HG02763 (cell line): ENCODE measurements around the gene ACACB.
"Not testable (repeated sequence)": the region's sequence is repeated elsewhere in the genome, so short reads cannot be mapped to it uniquely, and the experiment has no call there.

Experiments
- ATAC-seq: cut with Tn5 transposase; IDR thresholded peaks from one replicate; pipeline ENCODE4 v1.9.1; 2021; ENCODE audit warnings: mild to moderate bottlenecking, moderate library complexity; ENCODE audit not compliant: unreplicated experiment

Gene ACACB

GRCh38 chr12:109170324-109170723 lies 53.9 kb downstream of the ACACB start:
- no peak for ATAC-seq

GRCh38 chr12:109172787-109173186 lies 56.4 kb downstream of the ACACB start:
- ATAC-seq = not testable (repeated sequence)

- no peak for ATAC-seq
Measured at GRCh38 chr12:109173443-109174240, 57.3 kb downstream of the ACACB start.

GRCh38 chr12:109174468-109174867 lies 58.1 kb downstream of the ACACB start:
- no peak for ATAC-seq

GRCh38 chr12:109178532-109178931 lies 62.1 kb downstream of the ACACB start:
- no peak for ATAC-seq

- no peak for ATAC-seq
Measured at GRCh38 chr12:109179927-109180326, 63.5 kb downstream of the ACACB start.

- ATAC-seq = no peak
Measured at GRCh38 chr12:109182041-109182839, 65.9 kb downstream of the ACACB start.

- no peak for ATAC-seq
Measured at GRCh38 chr12:109185441-109185840, 69.1 kb downstream of the ACACB start.

- no peak for ATAC-seq
Measured at GRCh38 chr12:109186993-109187653, 70.7 kb downstream of the ACACB start.

GRCh38 chr12:109188108-109188712 lies 71.8 kb downstream of the ACACB start:
- ATAC-seq = no peak

GRCh38 chr12:109189291-109189690 lies 72.9 kb downstream of the ACACB start:
- ATAC-seq = no peak

- no peak for ATAC-seq
Measured at GRCh38 chr12:109191621-109192250, 75.3 kb downstream of the ACACB start.

GRCh38 chr12:109192358-109192757 lies 76.0 kb downstream of the ACACB start:
- no peak for ATAC-seq

- ATAC-seq = no peak
Measured at GRCh38 chr12:109193896-109194295, 77.5 kb downstream of the ACACB start.

GRCh38 chr12:109196332-109196731 lies 79.9 kb downstream of the ACACB start:
- ATAC-seq = no peak

GRCh38 chr12:109197327-109197726 lies 80.9 kb downstream of the ACACB start:
- ATAC-seq = no peak

GRCh38 chr12:109199324-109199723 lies 82.9 kb downstream of the ACACB start:
- no peak for ATAC-seq

GRCh38 chr12:109200825-109201495 lies 84.6 kb downstream of the ACACB start:
- ATAC-seq = no peak

- no peak for ATAC-seq
Measured at GRCh38 chr12:109201496-109201885, 85.1 kb downstream of the ACACB start.

- no peak for ATAC-seq
Measured at GRCh38 chr12:109202770-109203169, 86.4 kb downstream of the ACACB start.
